Keratinocyte (primary cell): ENCODE results near the gene C2orf72. TPM values are rescaled to one million over a fixed set of nuclear protein-coding genes. Genes with fewer than 3 reads are reported as not detected.

ENCODE experiments used
- DNase-seq: peaks from one replicate; pipeline ENCODE4 v3.0.0-alpha.2; 2011; ENCODE audit warnings: low read depth, missing footprints, low spot score
- FAIRE-seq: peaks from 2 replicates; lab custom pipeline; 2011; peaks lifted over from hg19 to GRCh38; lab: Jason Lieb, UNC
- H2AFZ ChIP-seq: 2 replicates; pipeline ENCODE4 v1.6.0; 2012; ENCODE audit warnings: low read length, control low read depth, inconsistent platforms; ENCODE audit not compliant: control insufficient read depth
- H3K27ac ChIP-seq: 2 replicates; pipeline ENCODE4 v1.5.1; 2011; ENCODE audit warnings: low read length; ENCODE audit not compliant: control insufficient read depth, insufficient read depth
- H3K27me3 ChIP-seq: 3 replicates; pipeline ENCODE4 v1.6.0; 2011; ENCODE audit warnings: low read length; ENCODE audit not compliant: control insufficient read depth, insufficient read depth; ENCODE audit errors: extremely low read depth
- H3K36me3 ChIP-seq, 2 experiments: 2 replicates in 1 of 2; 3 replicates in 1 of 2; pipeline ENCODE4 v1.5.1; 2011; ENCODE audit warnings: low read length in 2 of 2, mild to moderate bottlenecking in 1 of 2; ENCODE audit not compliant: control insufficient read depth in 2 of 2, insufficient read depth in 2 of 2; ENCODE audit errors: extremely low read depth in 1 of 2
- H3K4me1 ChIP-seq: 3 replicates; pipeline ENCODE4 v1.5.1; 2011; ENCODE audit warnings: low read length; ENCODE audit not compliant: control insufficient read depth, insufficient read depth; ENCODE audit errors: extremely low read depth
- H3K4me2 ChIP-seq: 3 replicates; pipeline ENCODE4 v1.6.0; 2011; ENCODE audit warnings: low read depth, low read length; ENCODE audit not compliant: control insufficient read depth, insufficient read depth; ENCODE audit errors: extremely low read depth
- H3K4me3 ChIP-seq, 3 experiments: fragments of 200-600 bp in 1 of 3; sonication (generic) in 1 of 3; 2 replicates in 2 of 3; 3 replicates in 1 of 3; pipeline ENCODE4 v1.5.1; 2011 to 2016; ENCODE audit warnings: low read length in 3 of 3, mild to moderate bottlenecking in 3 of 3, control low read depth in 2 of 3, inconsistent platforms in 1 of 3, low read depth in 1 of 3, mixed read lengths in 1 of 3, mixed run types in 1 of 3, moderate library complexity in 1 of 3; ENCODE audit not compliant: control insufficient read depth in 2 of 3, insufficient read depth in 2 of 3; ENCODE audit errors: extremely low read depth in 1 of 3
- H3K79me2 ChIP-seq: 2 replicates; pipeline ENCODE4 v1.6.0; 2012; ENCODE audit warnings: low read length; ENCODE audit not compliant: control insufficient read depth, insufficient read depth
- H3K9ac ChIP-seq: 3 replicates; pipeline ENCODE4 v1.6.0; 2011; ENCODE audit warnings: low read length; ENCODE audit not compliant: control insufficient read depth, insufficient read depth; ENCODE audit errors: extremely low read depth
- H3K9me1 ChIP-seq: 3 replicates; pipeline ENCODE4 v1.6.0; 2011; ENCODE audit warnings: low read length; ENCODE audit not compliant: control insufficient read depth, insufficient read depth; ENCODE audit errors: extremely low read depth
- H3K9me3 ChIP-seq: 2 replicates; pipeline ENCODE4 v1.5.1; 2012; ENCODE audit warnings: low read depth, low read length; ENCODE audit not compliant: control insufficient read depth
- H4K20me1 ChIP-seq: 3 replicates; pipeline ENCODE4 v1.6.0; 2011; ENCODE audit warnings: low read length; ENCODE audit not compliant: control insufficient read depth, insufficient read depth; ENCODE audit errors: extremely low read depth
- CTCF ChIP-seq, 3 experiments: IDR thresholded peaks in 1 of 3; conservative IDR thresholded peaks in 1 of 3; optimal IDR thresholded peaks in 1 of 3; 2 replicates in 2 of 3; 3 replicates in 1 of 3; pipeline versions ENCODE3 to v1.5.1; 2011; ENCODE audit warnings: low read length in 3 of 3, mild to moderate bottlenecking in 3 of 3, moderate library complexity in 2 of 3, control low read depth in 1 of 3, inconsistent platforms in 1 of 3; ENCODE audit not compliant: insufficient read depth in 2 of 3; ENCODE audit errors: extremely low read depth in 1 of 3
- EZH2 ChIP-seq: IDR thresholded peaks from one replicate; pipeline ENCODE4 v1.6.1; 2012; ENCODE audit warnings: inconsistent platforms, mild to moderate bottlenecking, low read length, moderate library complexity
- dilution Hi-C: fragments of 300-500 bp; cut with MboI; formaldehyde crosslinking; loops from one replicate; pipeline ENCODE4 v1.7.0; 2020; ENCODE audit warnings: low sequenced_read_pairs; ENCODE audit not compliant: extremely low pct_ligation_motif_present
- polyA plus RNA-seq, 5 experiments: library from polyadenylated mRNA; depleted of rRNA in 3 of 5; stranded (reverse) in 3 of 5; stranded (forward) in 1 of 5; unstranded in 1 of 5; fragments of >200 nt; gene quantifications; 1 replicate in 1 of 5; 2 replicates in 3 of 5; 3 replicates in 1 of 5; pipeline versions ENCODE4 v1.2.1 to v1.2.3, GENCODE V29; 2011 to 2012; ENCODE audit warnings: missing spikeins in 2 of 5, low read depth in 1 of 5, low replicate concordance in 1 of 5

Gene C2orf72
- polyA plus RNA-seq, 1 donor (not counting 4 experiments of a cell fraction or from before 2014, with no cell fraction given), result not detected

GRCh38 chr2:231007286-231008098, 29.8 kb upstream of the C2orf72 start:
- Histone ChIP-seq H3K4me1 (no peaks in the 10 kb centered on the region), H3K4me2 (no peak overlapping the region), H3K27me3 (peaks cover 31% of the 10 kb centered on the region), H3K27ac (no peak overlapping the region), H3K9ac (no peak overlapping the region), H4K20me1 (no peaks in the 10 kb centered on the region), H3K79me2 (no peaks in the 10 kb centered on the region), H3K4me3 (no peak overlapping the region), H2AFZ (no peak overlapping the region), H3K36me3 (no peaks in the 10 kb centered on the region), H3K9me1 (no peaks in the 10 kb centered on the region), H3K9me3 (peaks cover 2% of the 10 kb centered on the region)
- TF ChIP-seq CTCF (optimal IDR thresholded peaks at IDR 0.05 in 1 of 3, IDR thresholded peaks at IDR 0.05 in 1 of 3, conservative IDR thresholded peaks at IDR 0.05 in 1 of 3; ENCODE audit: extremely low read depth in 1 of 3, insufficient read depth in 2 of 3, low read length in 3 of 3) (no peak), EZH2 (no peak)
- dilution Hi-C loops, result no loop called here
- FAIRE-seq, result no peak
- DNase-seq, result no peak

- Histone ChIP-seq H2AFZ (no peak overlapping the region), H3K9me1 (no peaks in the 10 kb centered on the region), H3K36me3 (no peaks in the 10 kb centered on the region), H3K4me3 (no peak overlapping the region), H3K4me2 (no peak overlapping the region), H3K79me2 (no peaks in the 10 kb centered on the region), H3K27ac (no peak overlapping the region), H4K20me1 (no peaks in the 10 kb centered on the region), H3K9ac (no peak overlapping the region), H3K9me3 (peaks cover 2% of the 10 kb centered on the region), H3K27me3 (peaks cover 26% of the 10 kb centered on the region), H3K4me1 (no peaks in the 10 kb centered on the region)
- no peak for FAIRE-seq
- dilution Hi-C loops, result no loop called here
- DNase-seq, result no peak
- TF ChIP-seq EZH2 (no peak), CTCF (optimal IDR thresholded peaks at IDR 0.05 in 1 of 3, IDR thresholded peaks at IDR 0.05 in 1 of 3, conservative IDR thresholded peaks at IDR 0.05 in 1 of 3; ENCODE audit: extremely low read depth in 1 of 3, insufficient read depth in 2 of 3, low read length in 3 of 3) (no peak)
Measured at GRCh38 chr2:231008131-231008530, 29.2 kb upstream of the C2orf72 start.
